CD14-positive monocyte (primary cell): Measurements from ENCODE around the gene MYO7A. TPM values are rescaled to one million over a fixed set of nuclear protein-coding genes. Genes with fewer than 3 reads are reported as not detected.

ENCODE experiments used
- DNase-seq, 3 donors: peaks; one replicate each; pipeline ENCODE4 v3.0.0-alpha.2; 2011 to 2022
- H2AFZ ChIP-seq: 2 replicates; pipeline ENCODE4 v1.6.0; 2012; ENCODE audit warnings: mild to moderate bottlenecking, low read depth, low read length, inconsistent platforms; ENCODE audit not compliant: insufficient read depth, poor library complexity, severe bottlenecking
- H3K27ac ChIP-seq, 2 donors: 1 replicate in 1 of 2; 2 replicates in 1 of 2; pipeline ENCODE4 v1.5.1; 2012 to 2013; ENCODE audit warnings: low read length in 2 of 2, control low read depth in 1 of 2, inconsistent platforms in 1 of 2, low read depth in 1 of 2, mild to moderate bottlenecking in 1 of 2
- H3K27me3 ChIP-seq, 2 donors: one replicate each; pipeline versions ENCODE4 v1.6.0 to v1.6.1; 2011 to 2013; ENCODE audit warnings: low read length in 2 of 2; ENCODE audit not compliant: control insufficient read depth in 2 of 2, insufficient read depth in 2 of 2
- H3K36me3 ChIP-seq, 2 donors: replicated peaks in 1 of 2; 1 replicate in 1 of 2; 2 replicates in 1 of 2; pipeline versions ENCODE4 v1.5.1 to v1.6.1; 2012 to 2013; ENCODE audit warnings: low read length in 2 of 2, control low read depth in 1 of 2, inconsistent platforms in 1 of 2, mild to moderate bottlenecking in 1 of 2; ENCODE audit not compliant: insufficient read depth in 2 of 2, control insufficient read depth in 1 of 2
- H3K4me1 ChIP-seq, 2 donors: 1 replicate in 1 of 2; 2 replicates in 1 of 2; pipeline versions ENCODE4 v1.5.1 to v1.6.1; 2012 to 2013; ENCODE audit warnings: low read length in 2 of 2, control low read depth in 1 of 2, inconsistent platforms in 1 of 2, mild to moderate bottlenecking in 1 of 2, moderate library complexity in 1 of 2; ENCODE audit not compliant: insufficient read depth in 2 of 2, control insufficient read depth in 1 of 2
- H3K4me2 ChIP-seq: replicated peaks from 2 replicates; pipeline ENCODE3; 2012; ENCODE audit warnings: low read length, moderate library complexity, mild to moderate bottlenecking; ENCODE audit not compliant: poor library complexity, severe bottlenecking; ENCODE audit errors: extremely low read depth
- H3K4me3 ChIP-seq, 3 experiments: fragments of 200-600 bp in 1 of 3; sonication (generic) in 1 of 3; replicated peaks in 1 of 3; 1 replicate in 2 of 3; 2 replicates in 1 of 3; pipeline ENCODE4 v1.5.1; 2011 to 2013; ENCODE audit warnings: low read length in 3 of 3, mild to moderate bottlenecking in 3 of 3, control low read depth in 2 of 3, low read depth in 2 of 3, inconsistent platforms in 1 of 3, moderate library complexity in 1 of 3
- H3K79me2 ChIP-seq: 2 replicates; pipeline ENCODE4 v1.6.0; 2012; ENCODE audit warnings: mild to moderate bottlenecking, control low read depth, inconsistent platforms, low read length, moderate library complexity; ENCODE audit not compliant: insufficient read depth
- H3K9ac ChIP-seq: 2 replicates; pipeline ENCODE4 v1.6.0; 2017; ENCODE audit warnings: low read length, mild to moderate bottlenecking; ENCODE audit not compliant: insufficient read depth, poor library complexity, severe bottlenecking
- H3K9me3 ChIP-seq, 2 donors: replicated peaks in 1 of 2; 1 replicate in 1 of 2; 2 replicates in 1 of 2; pipeline versions ENCODE4 v1.5.1 to v1.6.1; 2012 to 2013; ENCODE audit warnings: low read length in 2 of 2, control low read depth in 1 of 2; ENCODE audit not compliant: control insufficient read depth in 1 of 2, insufficient read depth in 1 of 2
- H4K20me1 ChIP-seq: 2 replicates; pipeline ENCODE4 v1.6.0; 2012; ENCODE audit warnings: mild to moderate bottlenecking, low read length, control low read depth, moderate library complexity; ENCODE audit not compliant: insufficient read depth
- H3K27ac Mint-ChIP-seq, 7 donors: one replicate each; pipeline ENCODE4 v1.8.0; 2020; ENCODE audit warnings: mild to moderate bottlenecking in 7 of 7, mixed read lengths in 7 of 7, moderate library complexity in 6 of 7, inconsistent platforms in 2 of 7
- H3K27me3 Mint-ChIP-seq, 3 donors: one replicate each; pipeline ENCODE4 v1.8.0; 2021 to 2022; ENCODE audit warnings: low read depth in 3 of 3, mild to moderate bottlenecking in 3 of 3, mixed read lengths in 3 of 3, moderate library complexity in 3 of 3, inconsistent platforms in 1 of 3
- H3K36me3 Mint-ChIP-seq, 2 donors: one replicate each; pipeline ENCODE4 v1.8.0; 2020; ENCODE audit warnings: mixed read lengths in 2 of 2, inconsistent platforms in 1 of 2, mild to moderate bottlenecking in 1 of 2
- H3K4me1 Mint-ChIP-seq: one replicate; pipeline ENCODE4 v1.8.0; 2020; ENCODE audit warnings: mild to moderate bottlenecking, mixed read lengths
- H3K4me3 Mint-ChIP-seq, 2 donors: one replicate each; pipeline ENCODE4 v1.8.0; 2020; ENCODE audit warnings: mild to moderate bottlenecking in 2 of 2, mixed read lengths in 2 of 2, moderate library complexity in 1 of 2
- H3K9me3 Mint-ChIP-seq, 7 donors: one replicate each; pipeline ENCODE4 v1.8.0; 2020 to 2022; ENCODE audit warnings: mixed read lengths in 7 of 7, mild to moderate bottlenecking in 6 of 7, moderate library complexity in 6 of 7, inconsistent platforms in 2 of 7
- CTCF ChIP-seq: fragments of 200-600 bp; IDR thresholded peaks from one replicate; pipeline ENCODE4 v1.8.0; 2022; ENCODE audit warnings: antibody characterized with exemption, mild to moderate bottlenecking
- WGBS: methylation state at CpG from one replicate; pipeline ENCODE4 v1.1.5; 2013; ENCODE audit warnings: missing lambda C conversion rate; ENCODE audit not compliant: insufficient coverage; 5-methylcytosine and 5-hydroxymethylcytosine counted together
- intact Hi-C, 2 donors: fragments of 100-400 bp; cut with micrococcal nuclease; formaldehyde crosslinking; loops; one replicate each; pipeline versions ENCODE4 v1.15.0 to v1.15.1; 2023
- polyA plus RNA-seq, 3 donors: library from polyadenylated mRNA; depleted of rRNA in 1 of 3; unstranded in 2 of 3; stranded (reverse) in 1 of 3; fragments of 300-500 nt in 2 of 3; fragments of >200 nt in 1 of 3; fragmentation: Illumina TruSeq in 2 of 3; gene quantifications; 1 replicate in 2 of 3; 2 replicates in 1 of 3; pipeline ENCODE4 v1.2.3, GENCODE V29; 2012 to 2021

Gene MYO7A
- polyA plus RNA-seq, 3 donors = 3.5 to 7.8 (median 3.6) TPM

GRCh38 chr11:77244277-77245027 is 116.4 kb downstream of the MYO7A start:
- Histone ChIP-seq H4K20me1 (no peaks in the 10 kb centered on the region), H3K9ac (no peak overlapping the region), H3K4me3 (no peak overlapping the region), H3K9me3 (no peaks in the 10 kb centered on the region), H3K4me1 (no peaks in the 10 kb centered on the region), H3K79me2 (no peaks in the 10 kb centered on the region), H2AFZ (no peak overlapping the region), H3K4me2 (no peak overlapping the region), H3K27me3 (no peaks in the 10 kb centered on the region), H3K27ac (no peak overlapping the region), H3K36me3 (no peaks in the 10 kb centered on the region)
- no peak overlapping the region for H3K27ac Mint-ChIP-seq
- DNase-seq = no peak
- H3K4me3 Mint-ChIP-seq = no peak overlapping the region
- 100% methylated on average over 4 of the region's 7 CpGs for WGBS
- no peaks in the 10 kb centered on the region for H3K36me3 Mint-ChIP-seq
- peaks cover 0 to 3% (median 1%) of the 10 kb centered on the region in 3 donors for H3K27me3 Mint-ChIP-seq
- intact Hi-C loops = no loop called here
- peaks cover 2% of the 10 kb centered on the region for H3K4me1 Mint-ChIP-seq
- peaks cover 0 to 4% (median 2%) of the 10 kb centered on the region in 7 donors for H3K9me3 Mint-ChIP-seq
- no peak for TF ChIP-seq CTCF

GRCh38 chr11:77249427-77249826 is 121.4 kb downstream of the MYO7A start:
- Histone ChIP-seq H3K27ac (no peak overlapping the region), H3K9me3 (peaks cover 5 to 17% of the 10 kb centered on the region in 2 donors), H3K9ac (no peak overlapping the region), H4K20me1 (no peaks in the 10 kb centered on the region), H3K4me2 (no peak overlapping the region), H3K4me3 (no peak overlapping the region), H3K36me3 (no peaks in the 10 kb centered on the region), H3K27me3 (no peaks in the 10 kb centered on the region), H2AFZ (no peak overlapping the region), H3K4me1 (no peaks in the 10 kb centered on the region), H3K79me2 (no peaks in the 10 kb centered on the region)
- H3K27me3 Mint-ChIP-seq = peaks cover 0 to 2% (median 0%) of the 10 kb centered on the region in 3 donors
- TF ChIP-seq CTCF = no peak
- WGBS = 100% methylated on average over 1 of the region's 3 CpGs
- no peak for DNase-seq
- intact Hi-C loops = no loop called here
- H3K4me3 Mint-ChIP-seq = no peak overlapping the region
- H3K36me3 Mint-ChIP-seq = no peaks in the 10 kb centered on the region
- H3K4me1 Mint-ChIP-seq = peaks cover under 1% of the 10 kb centered on the region
- peaks cover 12 to 26% (median 16%) of the 10 kb centered on the region in 7 donors for H3K9me3 Mint-ChIP-seq
- H3K27ac Mint-ChIP-seq = no peak overlapping the region
